HG02943 (cell line): Measurements from ENCODE around the gene FBXL13.
"Not testable (repeated sequence)": the region's sequence is repeated elsewhere in the genome, so short reads cannot be mapped to it uniquely, and the experiment has no call there.

Experiments
- ATAC-seq: cut with Tn5 transposase; IDR thresholded peaks from one replicate; pipeline ENCODE4 v1.9.1; 2021; ENCODE audit warnings: mild to moderate bottlenecking, low read depth, moderate library complexity; ENCODE audit not compliant: unreplicated experiment

Gene FBXL13

GRCh38 chr7:102834466-102834865 is 240.1 kb downstream of the FBXL13 start:
- ATAC-seq, result no peak

GRCh38 chr7:102833343-102833742 is 241.3 kb downstream of the FBXL13 start:
- no peak for ATAC-seq

DNA sequence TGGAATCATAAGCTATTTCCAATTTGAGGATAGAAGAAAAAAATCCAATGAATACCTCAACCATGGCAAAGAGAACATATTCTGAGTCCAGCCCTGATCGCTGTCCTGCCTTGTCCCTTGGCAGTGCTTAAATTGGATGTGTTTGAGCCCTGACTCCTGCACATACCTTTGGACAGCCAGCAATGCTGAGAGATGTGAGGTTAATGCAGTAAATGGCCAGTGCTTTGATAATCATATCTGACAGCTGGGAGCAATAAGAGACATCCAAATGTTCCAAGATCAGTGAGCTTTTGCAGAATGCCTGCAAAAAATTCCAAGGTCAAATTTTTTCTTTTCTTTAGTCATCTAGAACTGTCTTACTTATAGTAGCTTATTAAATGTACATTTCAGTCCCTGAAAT is 241.9 kb downstream of the FBXL13 start:
- no peak for ATAC-seq

- no peak for ATAC-seq
These were observed 244.4 kb downstream of the FBXL13 start for GRCh38 chr7:102830197-102830596.

DNA sequence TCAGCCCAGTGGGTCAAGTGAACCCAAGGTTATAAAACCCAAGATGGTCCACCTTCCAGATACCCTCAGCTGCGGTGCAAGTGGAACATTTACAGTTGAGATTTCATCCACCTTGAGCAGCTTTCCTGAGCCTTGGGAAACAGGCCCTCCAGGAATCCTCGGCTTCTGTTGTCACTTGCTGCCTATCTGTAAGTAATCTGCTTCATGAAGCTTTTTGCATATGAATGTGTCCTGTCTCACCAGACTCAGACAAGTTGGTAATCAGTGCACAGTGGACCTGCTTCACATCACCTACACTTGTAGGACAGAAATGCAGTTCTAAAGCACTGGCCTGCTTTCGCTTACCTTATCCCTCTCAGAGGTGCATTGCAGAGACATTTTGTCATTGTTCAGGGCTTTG is 245.5 kb downstream of the FBXL13 start:
- ATAC-seq, result no peak

- ATAC-seq, result no peak
These were observed 246.3 kb downstream of the FBXL13 start for GRCh38 chr7:102828286-102828685.

DNA sequence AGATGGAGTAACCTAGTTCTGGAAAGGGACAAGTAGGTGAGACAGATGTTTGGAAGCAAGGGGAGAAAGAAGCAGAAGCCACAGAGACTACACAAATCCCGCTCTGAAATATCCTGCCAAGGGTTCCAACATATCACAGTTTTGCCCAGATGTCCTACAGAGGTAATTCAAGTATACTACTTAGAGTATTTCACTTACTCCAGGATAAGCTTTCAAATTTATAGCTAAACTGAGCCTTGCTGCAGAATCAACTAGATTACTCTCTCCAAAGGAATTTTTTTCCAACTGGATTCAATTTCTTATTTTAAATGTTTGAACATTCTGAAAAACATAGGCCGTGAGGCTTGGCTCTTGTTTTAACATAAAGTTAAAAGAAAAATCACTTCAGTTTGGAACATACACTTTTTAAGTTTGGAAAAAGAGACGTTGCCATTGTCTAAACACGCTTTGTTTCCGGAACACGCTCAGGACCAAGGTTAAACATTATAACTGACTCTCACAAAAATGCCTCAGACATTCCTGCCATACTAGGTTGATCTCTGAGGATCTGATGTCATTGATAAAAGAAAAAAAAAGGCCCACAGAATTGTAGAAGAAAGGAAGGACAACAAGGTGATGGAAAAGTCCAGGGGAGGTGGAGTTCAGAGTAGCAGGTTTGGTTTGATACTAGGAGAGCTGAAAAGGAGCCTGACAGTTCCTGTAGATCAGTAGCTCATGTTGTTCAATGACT is 251.0 kb downstream of the FBXL13 start:
- no peak for ATAC-seq

GRCh38 chr7:102821994-102822747 is 252.4 kb downstream of the FBXL13 start:
- no peak for ATAC-seq

DNA sequence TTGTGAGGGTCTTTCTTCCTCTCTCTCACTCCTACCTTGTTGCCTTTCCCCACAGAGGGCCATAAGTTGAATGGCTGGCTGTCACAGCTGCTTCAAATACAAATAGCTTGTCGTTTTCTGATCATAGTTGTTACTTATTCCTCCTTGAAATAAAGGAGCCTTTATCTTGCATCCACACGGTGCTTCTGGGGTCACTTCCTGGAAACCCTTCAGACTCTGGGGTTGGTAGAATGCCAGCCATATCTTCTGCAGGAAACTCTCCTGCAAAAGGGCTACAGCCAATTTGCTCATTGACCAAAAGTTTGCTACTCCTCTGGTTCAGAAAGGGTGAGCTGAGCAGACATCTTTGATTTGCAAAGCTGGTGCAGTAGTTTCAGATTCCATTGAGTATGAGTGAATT is 255.4 kb downstream of the FBXL13 start:
- no peak for ATAC-seq

- ATAC-seq, result no peak
These were observed 256.7 kb downstream of the FBXL13 start for GRCh38 chr7:102817616-102818573.

DNA sequence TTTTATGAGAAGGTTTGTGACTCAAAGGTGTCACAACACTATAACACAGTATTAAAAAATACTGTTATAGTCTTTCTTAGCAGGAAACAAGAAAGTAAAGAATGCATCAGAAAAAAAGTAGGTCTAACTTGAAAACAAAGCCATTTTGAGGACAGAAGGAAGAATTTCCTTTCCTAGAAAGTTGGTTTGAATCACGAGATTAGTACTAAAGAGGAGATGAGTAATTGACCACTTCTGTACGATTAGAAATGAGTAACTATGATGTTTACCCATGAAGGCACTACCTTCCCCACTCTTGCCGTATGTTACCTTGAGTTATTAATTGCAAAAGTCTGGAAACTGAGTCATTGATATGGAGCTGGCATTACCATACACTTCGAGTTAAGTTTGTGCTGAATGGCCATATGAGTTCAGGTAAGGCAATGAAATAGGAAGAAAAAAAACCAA is 260.5 kb downstream of the FBXL13 start:
- no peak for ATAC-seq

DNA sequence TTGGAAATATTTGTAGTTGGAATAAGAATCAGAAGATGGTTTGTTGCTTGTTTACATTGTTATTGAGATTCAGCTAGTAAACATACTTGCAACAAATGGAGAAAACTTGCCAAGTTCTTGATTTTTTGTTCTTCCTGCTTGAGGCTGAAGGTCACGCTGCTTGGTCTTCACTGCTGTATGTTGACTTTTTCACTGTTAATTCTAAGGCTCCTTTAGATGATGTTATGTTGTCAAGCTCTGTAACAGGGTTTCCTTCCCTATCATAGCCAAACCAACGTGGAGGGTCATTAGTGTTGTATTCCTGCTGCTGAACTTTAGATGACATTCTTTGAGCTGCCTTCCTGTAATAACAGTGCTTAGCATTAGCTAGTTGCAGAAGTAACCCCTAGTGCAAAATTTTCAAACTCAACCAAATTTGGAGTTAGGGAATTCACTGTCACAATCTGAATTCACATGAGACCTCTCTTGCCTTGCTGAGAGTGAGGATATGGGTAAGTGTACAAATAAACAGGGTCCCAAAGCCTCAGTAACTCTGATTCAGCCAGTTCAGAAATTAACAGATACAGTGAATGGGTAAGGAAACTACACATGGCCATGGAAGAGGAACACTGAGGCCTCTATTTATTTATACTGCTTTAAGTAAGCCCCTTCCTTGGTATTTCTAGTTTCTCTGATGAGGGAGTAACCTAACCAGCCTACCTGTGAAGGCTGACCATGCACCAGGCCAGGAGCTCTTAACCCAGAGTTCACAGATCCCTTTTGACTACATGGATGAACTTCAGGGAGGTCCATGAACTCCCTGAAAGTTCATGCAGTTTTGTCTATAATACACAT is 261.2 kb downstream of the FBXL13 start:
- no peak for ATAC-seq

DNA sequence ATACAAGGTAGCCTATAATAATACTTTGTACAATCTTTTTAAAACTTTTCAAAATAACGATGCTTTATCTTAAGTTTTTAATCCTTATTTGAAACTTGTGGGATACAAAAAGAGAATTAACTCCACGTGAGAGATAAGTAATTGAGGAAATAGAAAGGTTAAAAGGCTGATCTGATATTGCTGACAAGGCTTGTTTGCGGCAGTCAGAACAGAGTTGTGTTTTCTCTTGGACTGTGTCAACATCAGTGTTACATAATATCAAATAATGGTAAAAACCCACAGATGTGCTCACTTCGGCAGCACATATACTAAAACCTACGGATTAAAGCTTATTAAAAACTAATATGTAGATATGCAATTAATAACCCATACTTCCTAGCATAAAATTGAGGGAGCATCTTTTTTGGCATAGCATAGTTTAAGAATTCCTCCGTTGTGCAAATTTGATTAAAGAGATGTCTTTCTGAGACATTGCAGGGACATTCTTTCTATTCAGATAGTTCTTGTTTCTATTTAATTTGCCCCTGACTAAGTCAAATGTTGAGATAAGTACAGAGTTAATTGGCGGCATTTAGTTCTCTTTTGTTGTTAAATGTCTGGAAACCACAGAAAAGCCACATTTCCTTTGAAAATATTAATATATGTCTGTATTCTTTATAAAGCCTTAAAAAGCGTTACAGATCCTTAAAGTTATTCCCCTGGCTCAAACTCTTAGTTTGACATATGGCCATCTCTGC is 262.5 kb downstream of the FBXL13 start:
- no peak for ATAC-seq

GRCh38 chr7:102810916-102811315 is 263.7 kb downstream of the FBXL13 start:
- ATAC-seq, result no peak

DNA sequence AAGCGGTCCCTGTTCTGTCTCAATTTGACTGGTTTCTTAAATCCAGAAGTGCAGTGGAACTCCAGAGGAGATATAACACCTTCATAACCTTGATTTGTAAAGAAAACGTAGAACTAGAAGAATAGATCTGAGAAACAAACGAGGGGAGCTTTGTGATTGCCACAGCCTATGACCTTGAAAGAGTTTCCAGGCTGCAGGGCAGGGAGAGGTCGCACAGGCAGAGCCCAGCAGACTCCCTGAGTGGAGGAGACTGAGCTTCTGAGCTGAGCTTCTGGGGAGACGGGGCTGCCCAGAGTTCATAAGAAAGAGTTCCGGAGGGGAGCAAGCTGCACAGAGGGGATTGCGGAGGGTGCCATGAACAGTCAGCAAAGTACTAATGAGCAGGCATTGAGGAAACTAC is 268.0 kb downstream of the FBXL13 start:
- ATAC-seq, result no peak

DNA sequence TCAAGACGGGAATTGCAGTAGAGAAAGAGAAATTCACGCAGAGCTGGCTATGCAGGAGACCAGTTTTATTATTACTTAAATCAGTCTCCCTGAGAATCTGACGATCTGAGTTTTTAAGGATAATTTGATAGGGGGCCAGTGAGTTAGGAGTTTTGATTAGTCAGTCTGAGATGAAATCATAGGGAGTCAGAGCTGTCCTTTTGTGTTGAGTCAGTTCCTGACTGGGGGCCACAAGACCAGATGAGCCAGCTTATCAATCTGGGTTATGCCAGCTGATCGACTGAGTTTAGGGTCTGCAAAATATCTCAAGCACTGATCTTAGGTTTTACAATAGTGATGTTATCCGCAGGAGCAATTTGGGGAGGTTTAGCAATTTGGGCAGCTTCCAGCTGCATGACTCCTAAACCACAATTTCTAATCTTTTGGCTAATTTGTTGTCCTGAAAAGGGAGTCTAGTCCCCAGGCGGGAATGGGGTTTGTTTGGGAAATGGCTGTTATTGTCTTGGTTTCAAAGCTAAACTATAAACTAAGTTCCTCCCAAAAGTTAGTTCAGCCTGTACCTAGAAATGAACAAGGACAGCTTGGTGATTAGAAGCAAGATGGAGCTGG is 278.5 kb downstream of the FBXL13 start:
- not testable (repeated sequence) for ATAC-seq

DNA sequence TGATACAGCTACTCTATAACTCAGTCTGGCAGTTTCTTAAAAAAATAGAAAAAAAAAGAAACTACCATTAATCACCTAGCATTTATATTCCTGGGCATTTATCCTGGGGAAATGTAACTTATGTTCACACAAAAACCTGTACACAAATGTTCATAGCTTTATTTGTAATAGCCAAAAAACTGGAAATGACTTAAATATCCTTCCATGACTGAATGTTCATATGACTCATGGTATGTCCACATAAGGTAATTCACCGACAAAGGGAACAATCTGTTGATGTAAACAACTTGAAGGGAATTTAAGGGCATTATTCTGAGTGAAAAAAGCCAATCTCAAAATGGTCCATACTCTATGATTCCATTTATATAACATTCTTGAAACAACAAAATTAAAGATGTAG is 280.0 kb downstream of the FBXL13 start:
- not testable (repeated sequence) for ATAC-seq

DNA sequence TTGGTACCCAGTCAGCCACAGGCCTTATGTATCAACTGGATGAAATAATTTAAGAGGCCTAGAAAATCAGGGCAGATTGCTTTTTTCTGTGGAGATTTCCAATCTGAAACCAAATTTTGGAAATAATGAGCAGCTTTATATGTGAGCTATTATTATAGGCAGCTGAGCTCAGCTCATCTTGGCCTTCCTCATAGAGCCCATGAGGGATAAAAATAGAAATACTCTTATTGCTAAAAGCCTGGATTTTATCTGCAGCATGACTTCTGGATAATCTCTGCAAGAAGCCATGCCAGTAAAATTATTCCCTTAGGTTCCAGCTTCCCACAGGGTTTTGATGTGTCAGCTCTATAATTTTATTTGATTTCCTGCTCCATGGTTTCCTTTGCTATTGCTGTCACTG is 282.8 kb downstream of the FBXL13 start:
- ATAC-seq, result not testable (repeated sequence)

GRCh38 chr7:102791367-102791766 is 283.2 kb downstream of the FBXL13 start:
- not testable (repeated sequence) for ATAC-seq
